IMR-90 (cell line): ENCODE measurements around the gene SHB. TPM values are rescaled to one million over a fixed set of nuclear protein-coding genes. Genes with fewer than 3 reads are reported as not detected.

ENCODE experiments used
- ATAC-seq: fragments of 200-7000 bp; cut with Tn5 transposase; 2 replicates; pipeline ENCODE4 v1.9.1; 2020; ENCODE audit warnings: low read depth, mild to moderate bottlenecking, moderate library complexity
- BruUV-seq: library from RNA; stranded (reverse); fragments of 400-500 nt; replicated peaks from 2 replicates; lab custom pipeline; 2021; lab: Mats Ljungman, UMichigan
- CTCF ChIA-PET: fragments of 300-600 bp; formaldehyde crosslinking; extraction: SDS; loops from one replicate; lab custom pipeline; 2021; ENCODE audit warnings: antibody characterized with exemption; lab: Yijun Ruan, JAX
- POLR2A ChIA-PET: fragments of 300-600 bp; sonication (Branson Sonifier 250); formaldehyde crosslinking; loops from one replicate; lab custom pipeline; 2022; ENCODE audit warnings: antibody characterized with exemption; ENCODE audit not compliant: unreplicated experiment; lab: Charles Lee
- DNase-seq: peaks from one replicate; pipeline ENCODE4 v3.0.0; 2013
- H2AFZ ChIP-seq: replicated peaks from 2 replicates; pipeline ENCODE3; 2013; ENCODE audit warnings: low read length, mild to moderate bottlenecking; ENCODE audit not compliant: poor library complexity
- H2AK5ac ChIP-seq: 2 replicates; pipeline ENCODE4 v1.6.1; 2013; ENCODE audit warnings: low read depth, low read length, inconsistent platforms
- H2AK9ac ChIP-seq: replicated peaks from 2 replicates; pipeline ENCODE3; 2013; ENCODE audit warnings: mild to moderate bottlenecking, low read depth, low read length, moderate library complexity; ENCODE audit not compliant: poor library complexity
- H2BK120ac ChIP-seq: 2 replicates; pipeline ENCODE4 v1.6.1; 2013; ENCODE audit warnings: low read depth, low read length, inconsistent platforms
- H2BK15ac ChIP-seq: 3 replicates; pipeline ENCODE4 v1.6.1; 2013; ENCODE audit warnings: low read depth, low read length, inconsistent platforms
- H2BK20ac ChIP-seq: 2 replicates; pipeline ENCODE4 v1.6.1; 2013; ENCODE audit warnings: low read depth, mild to moderate bottlenecking, inconsistent platforms, low read length, moderate library complexity
- H2BK5ac ChIP-seq: 2 replicates; pipeline ENCODE4 v1.6.1; 2013; ENCODE audit warnings: mild to moderate bottlenecking, low read depth, low read length, inconsistent platforms; ENCODE audit not compliant: poor library complexity, severe bottlenecking
- H3K14ac ChIP-seq: replicated peaks from 2 replicates; pipeline ENCODE4 v1.6.1; 2013; ENCODE audit warnings: low read depth, low read length, inconsistent platforms
- H3K18ac ChIP-seq: 2 replicates; pipeline ENCODE4 v1.6.1; 2013; ENCODE audit warnings: low read depth, low read length, control low read depth
- H3K23ac ChIP-seq: 2 replicates; pipeline ENCODE4 v1.6.1; 2013; ENCODE audit warnings: low read depth, low read length, inconsistent platforms
- H3K27ac ChIP-seq: 2 replicates; pipeline ENCODE4 v1.5.1; 2013; ENCODE audit warnings: mild to moderate bottlenecking, control low read depth, low read length; ENCODE audit not compliant: insufficient read depth
- H3K27me3 ChIP-seq: 2 replicates; pipeline ENCODE4 v1.6.1; 2013; ENCODE audit warnings: low read length; ENCODE audit not compliant: control insufficient read depth, insufficient read depth
- H3K36me3 ChIP-seq: 2 replicates; pipeline ENCODE4 v1.6.1; 2013; ENCODE audit warnings: low read length, mixed read lengths; ENCODE audit not compliant: control insufficient read depth, insufficient read depth
- H3K4ac ChIP-seq: 2 replicates; pipeline ENCODE4 v1.6.1; 2013; ENCODE audit warnings: low read depth, low read length, inconsistent platforms
- H3K4me1 ChIP-seq: 2 replicates; pipeline ENCODE4 v1.6.1; 2013; ENCODE audit warnings: low read length, mixed read lengths; ENCODE audit not compliant: control insufficient read depth, insufficient read depth
- H3K4me2 ChIP-seq: 2 replicates; pipeline ENCODE4 v1.6.1; 2013; ENCODE audit warnings: low read depth, mild to moderate bottlenecking, control low read depth, low read length, moderate library complexity
- H3K4me3 ChIP-seq: 2 replicates; pipeline ENCODE4 v1.5.1; 2013; ENCODE audit warnings: low read depth, mild to moderate bottlenecking, control low read depth, low read length, moderate library complexity; ENCODE audit not compliant: insufficient read depth
- H3K56ac ChIP-seq: 2 replicates; pipeline ENCODE4 v1.6.1; 2013; ENCODE audit warnings: low read length, inconsistent platforms; ENCODE audit not compliant: insufficient read depth; ENCODE audit errors: extremely low read depth
- H3K79me1 ChIP-seq, 2 experiments: 2 replicates each; pipeline ENCODE4 v1.6.1; 2013; ENCODE audit warnings: low read length in 2 of 2, inconsistent platforms in 1 of 2, low read depth in 1 of 2
- H3K9ac ChIP-seq: 2 replicates; pipeline ENCODE4 v1.6.1; 2013; ENCODE audit warnings: low read depth, low read length, control low read depth
- H3K9me1 ChIP-seq: 2 replicates; pipeline ENCODE4 v1.6.1; 2013; ENCODE audit warnings: low read length, inconsistent platforms; ENCODE audit not compliant: insufficient read depth
- H3K9me3 ChIP-seq: 2 replicates; pipeline ENCODE4 v1.6.1; 2013; ENCODE audit warnings: low read length; ENCODE audit not compliant: control insufficient read depth, insufficient read depth
- H4K20me1 ChIP-seq: 2 replicates; pipeline ENCODE4 v1.6.1; 2013; ENCODE audit warnings: low read length, inconsistent platforms; ENCODE audit not compliant: insufficient read depth
- H4K5ac ChIP-seq: 2 replicates; pipeline ENCODE4 v1.6.1; 2013; ENCODE audit warnings: mild to moderate bottlenecking, low read depth, low read length, control low read depth
- H4K8ac ChIP-seq, 2 experiments: 2 replicates each; pipeline ENCODE4 v1.6.1; 2013; ENCODE audit warnings: low read depth in 2 of 2, low read length in 2 of 2, control low read depth in 1 of 2, inconsistent platforms in 1 of 2
- H4K91ac ChIP-seq: 2 replicates; pipeline ENCODE4 v1.6.1; 2013; ENCODE audit warnings: low read depth, low read length, inconsistent platforms; ENCODE audit not compliant: insufficient read depth
- BHLHE40 ChIP-seq: fragments of 150-350 bp; IDR thresholded peaks from 2 replicates; pipeline ENCODE4 v1.6.1; 2016; ENCODE audit warnings: mild to moderate bottlenecking, low read depth, low read length
- CEBPB ChIP-seq: IDR thresholded peaks from 2 replicates; pipeline ENCODE4 v1.6.1; 2012; ENCODE audit warnings: low read depth, low read length, improper control_type of control experiment
- CHD1 ChIP-seq: IDR thresholded peaks from 2 replicates; pipeline ENCODE4 v1.6.1; 2012; ENCODE audit warnings: low read depth, low read length, improper control_type of control experiment
- CTCF ChIP-seq: conservative IDR thresholded peaks from 2 replicates; pipeline ENCODE4 v1.5.1; 2012; ENCODE audit warnings: mild to moderate bottlenecking, low read depth, low read length, improper control_type of control experiment
- FOS ChIP-seq: fragments of 150-350 bp; IDR thresholded peaks from 2 replicates; pipeline ENCODE4 v1.6.1; 2016; ENCODE audit warnings: low read depth, low read length
- MAZ ChIP-seq: IDR thresholded peaks from 2 replicates; pipeline ENCODE4 v1.6.1; 2012; ENCODE audit warnings: low read depth, mild to moderate bottlenecking, low read length, improper control_type of control experiment, moderate library complexity, borderline replicate concordance
- MXI1 ChIP-seq: IDR thresholded peaks from 2 replicates; pipeline ENCODE4 v1.6.1; 2012; ENCODE audit warnings: low read depth, mild to moderate bottlenecking, low read length, moderate library complexity, borderline replicate concordance
- RFX5 ChIP-seq: IDR thresholded peaks from 2 replicates; pipeline ENCODE4 v1.8.0; 2012; ENCODE audit warnings: low read depth, mild to moderate bottlenecking, low read length, moderate library complexity
- SMC3 ChIP-seq: fragments of 150-350 bp; IDR thresholded peaks from 2 replicates; pipeline ENCODE4 v1.6.1; 2016; ENCODE audit warnings: low read depth, mild to moderate bottlenecking, antibody characterized with exemption, low read length, moderate library complexity
- USF2 ChIP-seq: fragments of 150-350 bp; IDR thresholded peaks from 2 replicates; pipeline ENCODE4 v1.6.1; 2017; ENCODE audit warnings: mild to moderate bottlenecking, antibody characterized with exemption, low read length, low read depth
- WGBS, 2 experiments: methylation state at CpG; one replicate each; pipeline versions ENCODE4 v1.1.5 to v1.1.7; 2013; ENCODE audit warnings: missing lambda C conversion rate in 2 of 2; ENCODE audit not compliant: insufficient read length in 1 of 2; ENCODE audit errors: extremely low coverage in 2 of 2; 5-methylcytosine and 5-hydroxymethylcytosine counted together
- dilution Hi-C: fragments of 300-500 bp; cut with HindIII; formaldehyde crosslinking; loops from one replicate; pipeline ENCODE4 v1.14.3; 2018; ENCODE audit warnings: low sequenced_read_pairs; ENCODE audit not compliant: unreplicated experiment
- in situ Hi-C: fragments of 300-500 bp; cut with MboI; formaldehyde crosslinking; loops from 3 replicates; pipeline ENCODE4 v1.14.3; 2019; ENCODE audit warnings: low sequenced_read_pairs, inconsistent platforms, mixed read lengths
- intact Hi-C: fragments of 100-400 bp; cut with micrococcal nuclease; formaldehyde crosslinking; loops from 2 replicates; pipeline ENCODE4 v1.10.0; 2022
- polyA plus RNA-seq, 3 experiments: library from polyadenylated mRNA; depleted of rRNA; stranded (reverse); fragments of >200 nt; gene quantifications; 2 replicates each; pipeline ENCODE4 v1.2.3, GENCODE V29; 2012; ENCODE audit warnings: low replicate concordance in 1 of 3
- total RNA-seq: library from RNA; depleted of rRNA; stranded (reverse); fragments of >200 nt; gene quantifications from 2 replicates; pipeline ENCODE4 v1.2.3, GENCODE V29; 2012
- TF ChIP-seq, protein P1 (sequence below): fragments of 150-350 bp; IDR thresholded peaks from 2 replicates; pipeline ENCODE4 v1.6.1; 2016; ENCODE audit warnings: low read depth, mild to moderate bottlenecking, low read length, moderate library complexity, borderline replicate concordance

Gene SHB
- total and polyA plus RNA-seq, 2 of the 4 experiments (the other 2 are of a cell fraction), result 6.1 to 20.4 TPM

GRCh38 chr9:38035873-38036272 is 33.2 kb downstream of the SHB start:
- peak overlapping the region; percentile 77 for H4K91ac ChIP-seq
- no peak overlapping the region for H3K4me3 ChIP-seq
- H2BK5ac ChIP-seq, result peak overlapping the region; percentile 89
- peak overlapping the region; percentile 40 for H2AFZ ChIP-seq
- TF ChIP-seq, protein P1, sequence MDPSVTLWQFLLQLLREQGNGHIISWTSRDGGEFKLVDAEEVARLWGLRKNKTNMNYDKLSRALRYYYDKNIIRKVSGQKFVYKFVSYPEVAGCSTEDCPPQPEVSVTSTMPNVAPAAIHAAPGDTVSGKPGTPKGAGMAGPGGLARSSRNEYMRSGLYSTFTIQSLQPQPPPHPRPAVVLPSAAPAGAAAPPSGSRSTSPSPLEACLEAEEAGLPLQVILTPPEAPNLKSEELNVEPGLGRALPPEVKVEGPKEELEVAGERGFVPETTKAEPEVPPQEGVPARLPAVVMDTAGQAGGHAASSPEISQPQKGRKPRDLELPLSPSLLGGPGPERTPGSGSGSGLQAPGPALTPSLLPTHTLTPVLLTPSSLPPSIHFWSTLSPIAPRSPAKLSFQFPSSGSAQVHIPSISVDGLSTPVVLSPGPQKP, result no peak
- TF ChIP-seq FOS (peak; percentile 81), BHLHE40 (peak; percentile 55; the same call in 1 of the 2 replicates), CEBPB (peak; percentile 89), MXI1 (no peak), RFX5 (no peak), USF2 (no peak), CHD1 (no peak), CTCF (no peak), MAZ (no peak; the same call in 1 of the 2 replicates), SMC3 (no peak)
- H3K4me1 ChIP-seq, result peaks cover 53% of the 10 kb centered on the region
- H3K79me1 ChIP-seq, result peaks cover 33 to 88% of the 10 kb centered on the region in 2 experiments
- peak overlapping the region; percentile 75 for H2AK9ac ChIP-seq
- no peaks in the 10 kb centered on the region for H3K27me3 ChIP-seq
- H3K36me3 ChIP-seq, result peaks cover 4% of the 10 kb centered on the region; the same call in 1 of the 2 replicates
- dilution Hi-C loops (no loop called here), intact Hi-C loops (loop anchor here (5.0 kb wide), 1 partner anchor 84 kb away; no protein-coding TSS in a partner anchor), in situ Hi-C loops (no loop called here)
- peak overlapping the region; percentile 89; the same call in 1 of the 2 replicates for H3K23ac ChIP-seq
- H2BK20ac ChIP-seq, result peak overlapping the region; percentile 94
- H3K9me3 ChIP-seq, result no peaks in the 10 kb centered on the region
- peak; percentile 65 for ATAC-seq
- peak; percentile 90 for DNase-seq
- peak overlapping the region; percentile 57; the same call in 2 of the 3 replicates for H2BK15ac ChIP-seq
- peak overlapping the region; percentile 70 to 78 for H4K8ac ChIP-seq
- no peak overlapping the region for H3K18ac ChIP-seq
- H3K9me1 ChIP-seq, result peaks cover 48% of the 10 kb centered on the region
- peak overlapping the region; percentile 95 for H2BK120ac ChIP-seq
- H3K14ac ChIP-seq, result peak overlapping the region; percentile 85
- H2AK5ac ChIP-seq, result peak overlapping the region; percentile 83
- POLR2A ChIA-PET, result no interaction called here
- H3K4me2 ChIP-seq, result no peak overlapping the region
- no TSS peak for BruUV-seq
- peaks cover 55% of the 10 kb centered on the region for H4K20me1 ChIP-seq
- H3K9ac ChIP-seq, result no peak overlapping the region
- H3K4ac ChIP-seq, result peak overlapping the region; percentile 95
- peak overlapping the region; percentile 55; the same call in 1 of the 2 replicates for H3K56ac ChIP-seq
- peak overlapping the region; percentile 85 for H3K27ac ChIP-seq
- H4K5ac ChIP-seq, result no peak overlapping the region
- 13% methylated on average over 4 of the region's 8 CpGs; no CpG with 5 or more reads in 1 of the 2 experiments for WGBS, 2 experiments
- CTCF ChIA-PET, result no interaction called here
